Limb (tissue), 2 donors: ENCODE results near the gene POMT2.
"Not testable (repeated sequence)": the region's sequence is repeated elsewhere in the genome, so short reads cannot be mapped to it uniquely, and the experiment has no call there.

Experiments
- DNase-seq, 2 donors: peaks; one replicate each; pipeline ENCODE4 v3.0.0-alpha.2; 2016; ENCODE audit errors: extremely low spot score in 2 of 2

POMT2 gene

DNA sequence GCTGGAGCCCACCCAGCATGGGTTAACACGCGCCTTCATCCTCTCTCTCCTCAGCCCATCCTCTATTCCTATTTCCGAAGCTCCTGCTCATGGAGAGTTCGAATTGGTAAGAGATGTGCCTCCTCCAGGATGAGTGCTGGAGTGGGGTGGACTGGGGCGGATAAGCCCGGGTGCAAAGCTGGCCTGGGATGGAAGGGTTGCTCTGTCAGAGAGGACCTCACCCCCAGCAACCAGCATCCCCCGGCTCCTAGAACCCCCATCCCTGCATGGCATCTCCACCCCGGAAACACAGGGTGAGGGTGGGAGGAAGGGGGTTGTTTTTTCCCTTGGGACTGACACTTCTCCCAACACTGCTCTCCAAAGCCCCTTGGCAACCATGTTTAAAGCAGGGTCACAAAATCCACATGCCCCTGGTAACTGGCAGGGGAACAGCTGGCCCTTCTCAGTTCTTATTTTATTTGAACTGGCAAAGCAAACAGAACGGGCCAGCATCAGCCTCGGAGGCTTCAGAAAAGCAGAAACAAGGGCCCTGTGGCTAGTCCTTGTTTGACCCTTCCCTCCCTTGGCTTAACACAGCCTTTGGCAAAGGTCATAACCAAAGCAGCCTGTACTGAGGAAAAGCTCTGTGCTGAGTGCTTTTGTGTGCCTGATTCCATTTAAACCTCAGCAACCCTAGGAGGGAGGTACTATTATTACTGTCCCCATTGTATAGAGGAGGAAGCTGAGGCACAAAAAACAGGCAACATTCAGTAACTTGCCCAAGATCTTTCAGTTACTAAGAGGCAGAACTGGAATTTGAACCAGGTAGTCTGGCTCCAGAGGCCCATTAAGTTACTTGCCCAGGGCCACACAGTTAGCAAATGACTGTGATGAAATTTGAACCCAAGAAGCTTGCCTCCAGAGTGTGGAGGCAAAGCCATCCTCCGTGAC is 4.4 kb upstream of the POMT2 start:
- DNase-seq: no peak

DNA sequence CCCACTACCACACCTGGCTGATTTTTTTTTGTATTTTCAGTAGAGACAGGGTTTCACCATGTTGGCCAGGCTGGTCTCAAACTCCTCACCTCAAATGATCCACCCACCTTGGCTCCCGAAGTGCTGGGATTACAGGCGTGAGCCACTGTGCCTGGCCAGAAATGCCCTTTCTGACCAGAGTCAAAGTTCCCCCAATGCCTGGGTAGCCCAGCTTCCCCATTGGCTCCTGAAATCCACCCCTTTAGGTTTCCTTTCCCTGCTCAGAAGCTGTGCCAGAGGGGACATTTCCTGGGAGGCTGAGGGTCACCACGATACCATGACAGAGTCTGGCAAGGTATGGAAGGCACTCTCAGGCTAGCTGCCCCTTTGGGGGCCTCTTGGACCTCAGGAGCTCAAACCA is 3.6 kb upstream of the POMT2 start:
- DNase-seq: no peak

DNA sequence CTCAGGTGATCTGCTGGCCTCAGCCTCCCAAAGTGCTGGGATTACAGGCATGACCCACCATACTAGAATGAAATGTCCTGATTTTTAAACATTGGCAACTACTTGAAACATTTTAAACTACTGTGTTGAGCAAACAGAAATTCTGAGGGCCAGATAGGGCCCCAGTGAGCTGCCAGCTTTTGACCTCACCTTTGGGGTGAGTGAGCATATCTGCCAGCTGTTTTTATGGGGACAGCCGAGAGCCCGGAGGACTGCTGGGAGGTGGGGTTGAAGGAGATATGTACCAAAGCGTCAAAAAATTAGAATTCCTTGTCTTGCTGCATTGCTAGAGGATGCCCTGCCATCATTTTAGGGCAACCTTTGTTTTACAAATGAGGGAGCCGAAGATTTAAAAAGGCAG is 2.9 kb upstream of the POMT2 start:
- no peak for DNase-seq

DNA sequence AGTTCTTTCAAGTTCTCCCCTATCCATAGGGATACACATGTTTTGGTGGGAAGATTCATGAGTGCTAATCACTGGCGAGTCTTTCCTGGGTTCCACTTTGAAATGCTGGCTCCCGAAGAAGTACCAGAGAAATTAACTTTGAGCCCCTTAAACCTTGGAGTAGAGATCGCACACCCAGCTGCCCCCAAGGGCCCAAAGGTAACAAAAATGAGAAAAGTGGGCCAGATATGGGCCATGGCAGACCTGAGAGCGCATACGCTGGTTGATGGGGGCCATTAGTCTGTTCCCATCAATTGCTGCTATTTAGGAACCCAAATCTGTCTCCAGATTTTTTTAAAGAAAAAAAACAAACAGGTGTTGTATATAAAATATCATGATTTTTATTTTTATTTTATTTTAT is 2.3 kb upstream of the POMT2 start:
- no peak for DNase-seq

DNA sequence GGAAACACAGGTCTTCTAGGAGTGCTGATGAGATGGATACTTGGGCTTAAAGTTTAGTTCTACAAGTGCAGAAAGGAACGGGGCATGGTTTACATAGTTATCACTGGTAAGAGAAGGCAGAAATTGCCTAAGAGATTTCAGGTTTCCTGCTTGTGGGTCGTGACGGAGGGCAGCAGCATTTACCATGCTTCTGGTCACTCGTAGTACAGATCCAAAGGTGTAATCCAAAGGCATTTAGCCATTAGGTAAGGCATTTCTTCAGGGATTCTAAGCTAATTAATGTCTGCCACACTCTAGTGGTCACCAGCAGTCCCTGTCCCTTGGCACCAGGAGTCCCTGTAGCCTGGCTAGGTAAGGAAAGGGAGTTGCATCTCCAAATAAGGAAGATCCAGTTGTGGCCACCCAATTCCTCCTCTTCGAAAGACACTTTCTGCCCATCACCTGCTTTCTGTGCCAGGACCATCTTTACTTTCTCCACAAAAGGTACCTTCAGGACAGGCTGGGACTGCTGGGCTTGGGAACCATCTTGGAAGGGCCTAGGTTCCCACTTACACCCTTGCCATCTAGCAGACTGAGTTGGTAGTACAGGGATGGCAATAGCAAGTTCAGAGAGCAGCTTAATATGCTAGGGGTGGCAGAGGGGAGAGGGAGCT is 1.7 kb upstream of the POMT2 start:
- DNase-seq: no peak

DNA sequence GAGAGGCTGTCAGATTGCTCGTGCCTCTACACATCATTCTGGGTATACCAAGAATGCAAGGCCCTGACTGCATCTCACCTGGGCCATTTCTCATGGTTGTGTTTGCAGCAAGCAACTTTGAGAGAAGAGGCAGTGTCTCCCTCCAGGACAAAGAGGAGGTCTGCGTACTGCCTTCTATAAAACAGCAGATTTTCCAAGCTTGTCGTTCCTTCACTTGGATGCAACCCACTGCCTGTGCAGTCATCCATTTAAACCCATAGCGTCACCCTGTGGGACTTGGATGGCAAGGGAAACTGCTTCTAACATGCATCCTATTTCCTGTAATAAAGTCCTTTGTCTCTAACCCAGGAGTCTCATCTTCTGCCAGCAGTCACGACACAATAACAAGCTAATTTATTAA is 1.3 kb downstream of the POMT2 start:
- DNase-seq: no peak

DNA sequence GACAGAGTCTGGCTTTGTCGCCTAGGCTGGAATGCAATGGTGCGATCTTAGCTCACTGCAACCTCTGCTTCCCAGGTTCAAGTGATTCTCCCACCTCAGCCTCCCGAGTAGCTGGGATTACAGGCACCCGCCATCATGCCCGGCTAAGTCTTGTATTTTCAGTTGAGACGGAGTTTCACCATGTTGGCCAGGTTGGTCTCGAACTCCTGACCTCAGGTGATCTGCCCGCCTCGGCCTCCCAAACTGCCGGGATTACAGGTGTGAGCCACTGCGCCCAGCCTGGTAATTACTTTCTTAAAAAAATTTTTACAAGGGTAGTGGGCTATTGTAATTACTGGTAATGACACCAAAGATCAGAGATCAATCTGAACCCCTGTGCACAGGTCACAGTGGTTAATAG is 1.9 kb downstream of the POMT2 start:
- DNase-seq: not testable (repeated sequence)

DNA sequence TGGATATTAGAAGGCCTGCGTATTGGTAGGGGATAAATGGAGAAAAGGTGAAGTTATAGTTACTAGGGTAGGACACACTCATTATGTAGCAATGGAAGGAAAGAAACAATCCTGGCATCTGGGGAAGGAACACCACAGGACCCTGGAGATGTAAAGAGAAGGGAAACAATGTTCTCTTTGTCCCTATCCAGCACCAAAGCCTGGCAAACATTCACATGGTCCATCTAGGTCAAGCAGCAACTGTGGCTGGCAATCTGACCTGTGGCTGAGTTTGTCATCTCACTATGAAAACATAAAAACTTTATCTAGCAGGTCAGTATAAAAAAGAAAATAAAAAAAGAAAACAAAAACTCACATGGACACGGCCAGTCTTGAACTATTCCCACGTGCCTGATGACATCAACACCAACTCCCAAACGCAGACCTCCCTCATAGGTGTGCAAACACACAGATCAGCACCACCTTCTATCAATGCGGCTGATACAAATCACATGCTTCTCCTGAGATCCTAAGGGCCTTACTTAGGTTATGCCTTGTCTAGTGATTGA is 2.6 kb downstream of the POMT2 start:
- DNase-seq: no peak

DNA sequence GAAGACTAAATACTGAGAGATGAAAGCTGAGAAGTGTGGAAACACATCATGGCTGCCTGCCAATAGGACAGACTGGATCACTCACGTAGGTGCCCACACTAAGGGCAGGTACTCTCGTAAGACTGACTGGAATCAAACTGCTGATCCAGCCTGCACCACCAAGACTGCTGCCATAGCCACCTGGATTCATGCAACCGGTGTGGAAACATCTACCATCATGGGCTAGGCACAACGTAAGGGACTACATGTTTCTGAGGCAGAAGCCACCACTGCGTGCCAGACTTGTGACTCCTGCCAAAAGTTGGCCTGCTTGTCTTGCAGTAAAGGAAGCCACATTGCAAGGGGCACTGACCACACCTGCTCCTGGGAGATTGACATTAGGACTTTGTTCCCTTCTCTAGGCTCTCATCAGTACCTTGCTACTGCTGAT is 3.8 kb downstream of the POMT2 start:
- DNase-seq: no peak

DNA sequence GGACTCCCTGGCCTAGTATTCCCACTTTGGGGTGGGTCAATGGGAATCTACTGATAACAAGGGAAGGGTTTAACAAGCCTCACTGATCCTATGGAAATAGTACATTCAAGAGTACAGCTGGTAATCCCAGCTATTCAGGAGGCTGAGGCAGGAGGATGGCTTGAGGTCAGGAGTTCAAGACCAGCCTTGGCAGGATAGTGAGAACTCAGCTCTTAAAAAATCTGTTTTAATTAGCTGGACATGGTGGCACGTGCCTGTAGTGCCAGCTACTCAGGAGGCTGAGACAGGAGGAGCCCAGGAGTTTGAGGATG is 4.5 kb downstream of the POMT2 start:
- DNase-seq: no peak

DNA sequence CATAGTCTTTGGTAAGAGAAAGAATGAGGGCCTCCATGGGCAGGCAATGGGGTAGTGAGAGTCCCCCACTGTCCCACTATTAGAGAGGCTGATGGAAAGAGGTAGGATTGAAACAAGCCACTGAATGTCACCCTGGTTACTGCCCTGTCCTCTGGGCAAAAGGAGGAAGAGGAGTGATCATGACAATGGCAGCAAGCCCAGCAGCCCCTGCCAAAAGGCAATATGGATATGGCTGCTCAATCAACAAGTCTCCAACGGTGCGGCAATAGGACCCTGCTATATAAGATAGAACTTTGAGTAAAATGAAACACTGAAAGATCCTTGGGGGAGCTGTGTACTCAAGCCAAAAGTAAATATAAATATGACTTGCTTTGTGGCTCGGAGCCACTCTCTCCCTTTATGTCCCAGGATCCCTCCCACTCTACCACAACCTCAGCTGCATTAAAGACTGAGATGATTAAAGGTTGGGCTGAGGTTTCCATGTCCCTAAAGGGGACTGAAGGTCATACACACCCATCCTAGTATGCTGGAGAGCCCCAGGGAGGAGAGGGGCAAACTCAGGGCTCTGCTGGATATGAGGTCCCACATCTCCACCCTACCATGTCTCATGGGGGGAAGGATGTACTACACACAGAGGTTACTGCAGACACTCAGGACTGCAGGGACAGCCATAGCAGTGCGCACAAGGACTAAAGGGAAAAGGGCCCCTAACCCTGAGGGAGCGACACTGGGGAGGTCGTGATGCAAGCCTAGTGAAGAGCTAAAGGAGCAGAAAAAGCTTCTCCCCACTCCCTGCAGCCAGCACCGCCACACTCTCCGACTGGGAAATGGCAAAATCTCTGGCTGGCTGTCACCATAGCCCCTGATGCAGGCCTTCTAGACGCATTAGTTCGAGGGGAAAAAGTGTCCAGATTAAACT is 5.9 kb downstream of the POMT2 start:
- DNase-seq: no peak

DNA sequence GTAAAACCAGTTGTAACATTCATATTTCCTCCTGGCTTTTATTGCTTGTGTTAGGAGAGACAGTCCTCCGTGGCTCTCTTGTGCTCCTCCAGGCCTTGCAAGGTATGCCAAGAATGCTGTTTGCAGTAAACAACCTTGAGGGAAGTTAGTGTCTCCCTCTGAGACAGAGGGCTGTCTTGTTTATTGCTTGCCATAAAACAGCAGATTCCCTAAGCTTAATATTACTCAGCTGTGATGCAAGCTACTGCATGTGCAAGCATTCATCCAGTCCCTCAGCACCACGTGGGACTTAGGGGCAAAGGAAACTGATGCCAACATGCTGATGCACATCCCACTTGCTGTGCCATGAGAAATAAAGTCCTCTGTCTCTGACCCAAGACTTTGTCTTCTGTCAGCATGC is 6.6 kb downstream of the POMT2 start:
- no peak for DNase-seq

DNA sequence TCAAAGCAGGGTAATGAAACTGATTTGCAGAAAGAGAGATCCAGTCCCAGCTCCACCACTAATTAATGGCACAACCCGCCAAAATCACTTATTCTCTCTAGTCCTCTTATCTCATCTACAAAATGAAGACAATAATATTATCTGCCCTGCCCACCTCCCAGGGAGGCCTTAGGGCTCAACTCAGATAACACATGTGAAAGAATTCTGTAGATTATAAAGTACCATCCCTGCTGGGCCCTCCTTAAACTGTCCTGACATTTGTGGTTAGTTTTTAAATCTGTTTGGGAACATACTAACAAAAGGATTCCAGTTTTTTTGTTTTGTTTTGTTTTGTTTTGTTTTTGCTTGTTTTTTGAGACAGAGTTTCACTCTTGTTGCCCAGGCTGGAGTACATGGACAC is 7.3 kb downstream of the POMT2 start:
- DNase-seq: no peak

DNA sequence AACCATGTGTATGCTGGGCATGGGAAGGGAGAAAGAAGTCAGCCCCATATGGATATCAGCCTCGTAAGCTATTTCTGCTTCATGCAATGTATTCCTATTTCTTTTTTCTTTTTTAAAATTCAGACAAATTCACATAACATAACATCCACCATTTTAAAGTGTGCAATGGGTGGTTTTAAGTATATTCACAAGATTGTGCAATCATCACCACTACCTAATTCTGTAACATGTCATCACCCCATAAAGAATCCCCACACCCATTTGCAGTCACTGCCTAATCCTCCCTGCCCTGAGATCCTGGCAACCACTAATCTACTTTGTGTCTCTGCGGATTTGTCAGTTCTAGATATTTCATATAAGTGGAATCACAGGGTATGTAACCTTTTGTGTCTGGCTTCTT is 9.5 kb downstream of the POMT2 start:
- DNase-seq: no peak

DNA sequence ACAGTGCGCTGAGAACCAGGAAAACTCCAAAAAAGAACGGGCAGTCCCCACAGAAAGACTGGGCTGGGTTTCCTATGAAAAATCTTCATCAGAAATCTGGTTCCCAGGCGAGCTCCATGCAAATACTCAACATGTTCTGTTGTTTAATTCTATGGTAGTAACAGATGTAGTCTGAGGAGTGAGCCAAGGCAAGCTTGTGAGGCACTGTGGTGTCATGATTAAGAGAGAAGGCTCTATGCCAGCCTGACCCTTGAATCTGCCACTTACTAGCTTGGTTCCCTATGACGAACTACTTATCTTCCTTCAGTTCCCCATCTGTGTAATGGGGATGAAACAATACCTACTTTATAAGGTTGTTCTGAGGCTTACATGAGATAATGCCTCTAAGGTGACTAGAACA is 10.7 kb downstream of the POMT2 start:
- DNase-seq: no peak

DNA sequence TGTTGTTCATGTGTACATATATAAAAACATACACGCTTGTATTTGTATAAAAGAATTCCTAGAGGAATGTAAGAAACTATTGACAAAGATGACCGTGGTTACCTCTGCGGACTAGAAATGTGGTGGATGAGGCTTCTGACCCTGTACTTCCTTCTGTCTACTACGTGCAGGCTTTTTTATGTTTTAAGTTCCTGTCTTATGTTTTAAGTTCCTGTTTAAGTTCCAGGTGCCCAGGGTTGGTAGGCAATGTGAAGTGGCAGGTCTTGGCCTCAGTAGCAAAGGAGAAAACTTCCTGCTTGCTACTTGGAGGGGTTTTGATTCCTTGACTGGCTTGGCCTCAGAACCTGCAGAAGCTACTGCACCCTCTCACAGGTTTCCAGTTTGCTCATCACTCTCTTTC is 11.6 kb downstream of the POMT2 start:
- no peak for DNase-seq

DNA sequence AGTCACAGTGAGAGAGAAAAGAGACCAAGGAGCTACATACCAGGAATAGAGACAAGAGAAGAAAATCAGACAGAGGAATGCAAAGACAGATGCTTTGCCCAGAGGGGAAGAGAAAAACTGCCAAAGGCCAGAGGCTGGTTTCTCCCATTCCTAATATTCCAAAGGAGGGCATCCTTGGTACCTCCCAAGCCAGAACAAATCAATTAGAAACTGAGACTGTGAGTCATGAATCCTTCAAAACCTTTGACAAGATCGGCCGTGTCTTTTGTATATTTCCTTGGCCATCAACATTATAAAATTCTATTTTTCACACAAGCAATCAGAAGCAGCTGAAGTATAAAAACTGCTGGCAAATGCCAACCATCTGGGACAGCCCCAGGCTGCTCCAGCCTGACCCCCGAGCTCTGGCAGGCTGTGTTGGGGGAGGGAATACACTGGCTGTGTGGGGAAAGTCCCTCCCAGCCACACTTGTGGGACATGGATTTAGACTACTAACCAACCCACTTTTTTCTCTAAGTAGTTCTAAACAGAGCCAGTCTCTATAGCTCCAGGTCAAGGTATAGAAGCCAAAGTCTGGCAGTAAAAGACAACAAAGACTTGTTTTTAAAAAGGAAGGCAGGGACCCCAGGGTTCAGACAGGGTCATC is 13.7 kb downstream of the POMT2 start:
- DNase-seq: peak in 1 of 2 donors; percentile 65

DNA sequence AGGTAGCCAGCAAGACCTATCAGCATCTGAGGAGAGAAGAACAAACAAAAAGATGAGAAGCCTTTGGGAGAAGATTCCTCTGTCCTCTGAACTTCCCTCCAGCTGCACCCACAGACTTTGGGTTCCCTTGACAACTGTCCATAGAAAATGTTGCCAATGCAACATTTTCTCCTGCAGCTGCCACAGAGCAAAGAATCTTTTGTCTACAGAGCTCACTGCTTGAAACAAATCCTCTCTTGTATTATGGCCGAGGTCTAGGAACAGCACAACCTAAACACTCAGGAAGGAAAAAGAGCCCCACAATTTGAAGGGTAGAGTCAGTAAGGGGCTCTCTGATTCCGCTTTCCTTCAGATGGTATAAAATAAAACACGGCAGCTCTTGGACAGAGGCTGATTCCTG is 14.3 kb downstream of the POMT2 start:
- DNase-seq: peak in 1 of 2 donors; percentile 24

DNA sequence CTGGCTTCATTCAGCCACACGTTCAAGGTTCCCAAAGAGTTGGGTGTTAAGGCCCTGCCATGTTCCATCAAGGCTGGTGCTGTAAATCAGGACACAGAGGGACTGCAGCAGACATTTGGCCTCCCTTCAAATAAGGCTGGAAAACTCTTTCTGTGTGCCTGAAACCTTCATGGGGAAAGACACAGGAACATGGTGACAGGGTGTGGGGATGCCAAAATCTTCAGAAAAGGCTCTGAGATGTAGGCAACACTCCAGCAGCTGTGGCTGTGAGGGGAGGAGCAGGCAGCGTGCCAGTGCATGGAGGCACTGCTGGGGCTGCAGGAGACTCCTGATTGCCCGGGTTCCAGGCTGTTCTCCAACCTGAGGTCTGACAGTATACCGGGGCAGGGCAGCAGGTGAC is 15.0 kb downstream of the POMT2 start:
- DNase-seq: peak in 1 of 2 donors; percentile 40

DNA sequence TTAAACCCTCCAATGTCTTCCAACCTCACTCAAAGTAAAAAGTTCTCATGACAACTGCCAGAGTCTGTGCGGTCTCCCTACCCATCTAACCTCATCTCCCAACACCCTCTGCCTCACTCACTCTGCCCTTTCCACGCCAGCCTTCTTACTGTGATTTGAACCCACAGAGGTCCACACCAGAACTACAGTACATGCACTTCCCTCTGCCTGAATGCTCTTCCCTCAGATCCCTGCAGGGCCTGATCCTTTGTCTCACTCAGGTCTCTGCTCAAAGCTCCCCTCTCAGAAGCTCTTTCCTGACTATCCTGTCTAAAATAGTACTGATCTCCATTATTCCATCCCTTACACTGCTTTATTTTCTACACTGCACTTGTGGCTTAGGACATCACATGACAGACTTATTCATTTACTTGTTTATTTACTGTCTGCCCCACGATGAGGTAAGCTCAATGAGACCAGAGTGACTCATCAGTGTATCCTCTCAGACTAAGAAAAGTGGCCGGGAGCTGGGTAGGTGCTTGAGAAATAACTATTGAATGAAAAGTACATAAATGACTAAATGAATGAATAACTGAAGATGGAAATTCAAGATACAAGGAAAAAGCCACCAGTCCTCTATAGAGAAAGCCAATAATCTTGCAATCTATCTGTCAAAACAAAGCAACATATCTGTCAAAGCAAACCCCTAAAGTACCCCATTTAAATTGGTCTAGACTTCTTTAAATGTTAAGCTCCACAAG is 17.1 kb downstream of the POMT2 start:
- no peak for DNase-seq

DNA sequence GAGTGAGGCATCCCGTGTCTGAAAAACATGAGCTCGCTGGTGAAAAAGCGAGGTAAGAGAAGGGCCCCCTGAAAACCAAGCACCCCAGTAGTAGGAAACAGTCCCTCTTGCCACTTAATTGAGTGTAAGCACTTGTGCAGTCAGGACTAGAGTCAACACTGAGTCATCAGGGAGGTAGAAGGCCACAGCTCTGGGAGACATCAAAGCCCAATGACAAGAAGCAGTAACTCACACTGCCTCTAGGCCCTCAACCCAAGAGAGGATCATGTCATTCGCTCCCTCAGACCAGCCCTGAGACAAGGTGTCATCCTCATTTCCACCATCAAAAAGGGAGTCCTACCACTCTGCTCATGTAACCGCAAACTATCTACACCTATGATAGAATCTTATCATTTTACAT is 17.8 kb downstream of the POMT2 start:
- no peak for DNase-seq
